ENCODE data around the gene SPATA22.
"Not testable (repeated sequence)": the region's sequence is repeated elsewhere in the genome, so short reads cannot be mapped to it uniquely, and the experiment has no call there.

SPATA22 gene, protein sequence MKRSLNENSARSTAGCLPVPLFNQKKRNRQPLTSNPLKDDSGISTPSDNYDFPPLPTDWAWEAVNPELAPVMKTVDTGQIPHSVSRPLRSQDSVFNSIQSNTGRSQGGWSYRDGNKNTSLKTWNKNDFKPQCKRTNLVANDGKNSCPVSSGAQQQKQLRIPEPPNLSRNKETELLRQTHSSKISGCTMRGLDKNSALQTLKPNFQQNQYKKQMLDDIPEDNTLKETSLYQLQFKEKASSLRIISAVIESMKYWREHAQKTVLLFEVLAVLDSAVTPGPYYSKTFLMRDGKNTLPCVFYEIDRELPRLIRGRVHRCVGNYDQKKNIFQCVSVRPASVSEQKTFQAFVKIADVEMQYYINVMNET

DNA sequence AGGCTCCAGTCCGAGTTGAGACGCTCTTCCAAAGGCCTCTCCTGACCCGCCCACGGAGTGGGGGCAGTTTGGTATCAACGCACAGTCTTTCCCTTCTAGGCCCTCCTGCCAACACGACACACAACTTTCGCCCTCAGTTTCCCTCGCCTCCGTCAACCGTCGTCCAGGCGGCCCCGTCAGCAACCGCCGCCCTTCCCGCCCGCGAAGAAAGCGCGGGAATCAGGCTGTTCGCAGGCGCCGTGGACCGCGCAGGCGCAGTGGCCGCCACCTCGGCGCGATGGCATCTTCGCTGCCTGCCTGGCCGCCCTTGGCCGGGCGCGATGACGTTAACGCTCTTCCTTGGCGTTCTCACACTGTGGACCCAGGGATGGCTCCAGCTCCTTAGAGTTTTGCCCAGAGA, at the start of gene SPATA22:
SPATA22 (minus strand) TSS at position 221 of the 400 bp plus-strand sequence. CDS start 2,494 bp downstream, outside the sequence.
- no peak for DNase-seq

DNA sequence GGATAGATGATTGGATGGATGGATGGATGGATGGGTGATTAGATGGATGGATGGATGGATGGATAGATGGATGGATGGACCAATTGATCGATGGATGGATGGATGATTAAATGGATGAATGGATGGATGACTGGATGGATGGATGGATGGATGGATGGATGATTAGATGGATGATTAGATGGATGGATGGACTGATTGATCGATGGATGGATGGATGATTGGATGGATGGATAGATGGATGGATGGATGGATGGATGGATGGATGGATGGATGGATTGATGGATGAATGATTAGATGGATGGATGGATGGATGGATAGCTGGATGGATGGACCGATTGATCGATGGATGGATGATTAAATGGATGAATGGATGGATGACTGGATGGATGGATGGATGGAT, 47.9 kb upstream of the SPATA22 start:
- DNase-seq, result not testable (repeated sequence)

DNA sequence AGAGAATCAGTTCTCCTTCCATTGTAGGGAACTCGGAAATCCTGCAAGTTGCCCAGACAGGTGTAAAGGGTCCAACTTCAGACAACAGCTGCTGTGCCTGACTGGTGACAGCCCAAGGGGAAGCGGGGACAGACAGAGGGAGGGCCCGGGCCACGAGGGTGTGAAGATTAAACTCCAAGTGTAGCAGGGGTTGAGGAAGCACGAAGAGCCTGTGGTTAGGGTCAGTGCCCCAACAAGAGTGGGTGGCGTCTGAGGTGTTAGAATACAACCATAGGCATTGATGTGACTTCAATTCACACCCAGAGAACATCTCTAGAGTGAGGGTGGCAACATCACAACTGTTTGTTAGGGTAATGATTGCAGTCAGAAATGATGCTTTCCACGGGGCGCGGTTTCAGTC, 43.3 kb upstream of the SPATA22 start:
- no peak for DNase-seq

DNA sequence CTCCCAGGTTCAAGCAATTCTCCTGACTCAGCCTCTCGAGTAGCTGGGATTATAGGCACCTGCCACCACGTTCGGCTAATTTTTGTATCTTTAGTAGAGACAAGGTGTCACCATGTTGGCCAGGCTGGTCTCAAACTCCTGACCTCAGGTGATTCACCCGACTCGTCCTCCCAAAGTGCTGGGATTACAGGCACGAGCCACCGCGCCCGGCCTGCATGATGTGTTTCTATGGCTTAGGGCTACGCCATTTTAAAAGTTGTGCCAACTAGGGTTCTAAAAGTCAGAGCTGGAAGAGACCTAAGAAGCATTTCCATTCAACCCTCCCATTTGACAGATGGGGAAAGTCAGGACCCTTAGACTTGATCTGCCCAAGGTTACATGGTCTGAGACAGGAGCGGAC, 42.5 kb upstream of the SPATA22 start:
- DNase-seq, result not testable (repeated sequence)

DNA sequence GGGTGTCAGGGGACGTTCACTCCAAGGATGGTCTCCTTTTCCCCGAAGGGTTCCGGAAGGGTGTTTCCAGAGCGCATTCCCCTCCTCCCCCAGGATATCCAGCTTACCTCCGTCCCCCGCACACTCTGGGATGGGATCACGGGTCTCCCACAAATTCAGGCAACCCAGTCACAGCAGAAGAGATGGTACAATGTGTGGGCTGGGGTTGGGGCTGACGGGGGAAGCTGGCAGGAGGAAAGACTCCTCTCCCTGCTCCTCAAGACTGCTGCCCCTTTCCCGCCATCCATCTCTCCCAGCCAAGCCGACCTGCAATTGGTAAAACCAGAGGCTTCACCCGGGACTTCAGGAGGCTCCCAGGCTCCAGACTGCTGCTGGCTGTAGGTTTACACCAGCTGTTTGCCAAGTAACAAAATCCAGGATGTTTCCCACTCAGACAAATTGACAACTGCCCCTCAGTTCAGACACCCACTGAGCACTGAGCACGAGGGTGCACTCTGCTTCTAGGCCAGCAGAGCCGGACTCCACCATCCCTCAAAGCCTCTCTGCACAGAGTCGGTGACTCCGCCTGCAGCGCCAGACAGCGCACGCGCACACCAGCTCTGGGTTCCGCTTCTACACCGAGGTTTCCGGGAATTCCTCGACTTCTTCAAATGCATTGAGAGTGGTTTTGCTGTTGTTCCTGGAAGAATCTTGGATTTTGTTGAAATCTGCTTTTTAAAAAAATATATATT, 41.9 kb upstream of the SPATA22 start:
- DNase-seq, result no peak

DNA sequence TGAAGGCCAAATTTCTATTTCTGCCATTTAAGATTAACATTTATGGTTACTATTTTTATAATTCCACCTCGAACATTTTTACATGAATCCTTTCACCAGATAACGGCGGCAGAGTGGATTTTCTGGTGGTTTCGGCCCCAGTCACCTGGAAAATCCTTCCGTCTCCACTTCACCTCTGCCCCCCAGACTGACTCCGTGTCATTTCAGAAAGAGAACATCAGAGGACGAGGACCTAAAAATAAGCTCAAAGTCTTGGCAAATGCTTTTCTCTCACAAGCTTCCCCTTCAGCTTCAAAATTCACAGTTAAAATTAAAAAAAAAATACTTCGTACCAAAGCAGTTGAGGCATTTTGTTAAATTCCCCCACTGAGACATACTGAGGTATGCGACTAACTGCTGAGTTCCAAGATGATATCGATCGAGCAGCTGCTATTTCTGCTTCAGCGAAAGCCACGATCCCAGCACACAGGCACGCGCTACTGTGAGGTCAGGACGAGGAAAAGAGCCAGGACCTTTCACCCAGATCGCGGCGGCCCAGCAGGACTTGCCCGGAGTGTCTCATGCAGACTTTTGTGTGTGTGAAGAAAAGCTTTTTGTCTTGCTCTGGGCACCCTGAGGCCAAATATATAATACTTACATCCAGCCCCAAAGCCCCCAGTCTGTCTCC, 41.0 kb upstream of the SPATA22 start:
- no peak for DNase-seq

DNA sequence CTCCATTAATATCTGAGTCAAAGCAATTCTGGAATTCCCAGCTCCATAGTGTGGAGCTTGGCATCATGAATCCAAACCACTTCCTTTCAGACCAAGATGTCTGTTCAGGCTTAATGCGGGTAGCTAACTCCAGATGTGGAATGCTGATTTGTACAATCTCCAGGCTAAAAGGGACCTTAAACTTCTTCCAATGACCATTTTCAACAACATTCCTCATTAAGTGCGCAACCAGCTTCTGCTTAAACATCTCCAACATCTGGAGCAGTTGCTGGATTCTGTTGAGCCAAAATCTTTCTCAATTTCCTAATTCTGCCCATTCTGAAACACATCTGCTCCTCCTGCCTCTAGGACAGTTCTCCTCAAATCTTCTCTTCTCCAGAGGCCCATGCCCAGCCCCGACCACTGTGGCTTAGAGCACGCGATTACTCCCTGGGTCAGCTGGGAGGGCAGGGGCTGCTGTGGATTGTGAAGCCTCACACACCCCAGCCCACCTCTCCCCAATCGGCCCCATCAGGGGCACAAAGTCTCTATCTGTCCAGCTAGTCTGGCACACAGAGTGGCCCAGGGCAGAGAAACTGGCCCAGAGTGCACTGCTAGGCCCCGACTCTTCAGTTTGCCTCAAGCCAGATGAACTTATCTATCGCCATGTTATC, 40.4 kb upstream of the SPATA22 start:
- DNase-seq, result no peak

DNA sequence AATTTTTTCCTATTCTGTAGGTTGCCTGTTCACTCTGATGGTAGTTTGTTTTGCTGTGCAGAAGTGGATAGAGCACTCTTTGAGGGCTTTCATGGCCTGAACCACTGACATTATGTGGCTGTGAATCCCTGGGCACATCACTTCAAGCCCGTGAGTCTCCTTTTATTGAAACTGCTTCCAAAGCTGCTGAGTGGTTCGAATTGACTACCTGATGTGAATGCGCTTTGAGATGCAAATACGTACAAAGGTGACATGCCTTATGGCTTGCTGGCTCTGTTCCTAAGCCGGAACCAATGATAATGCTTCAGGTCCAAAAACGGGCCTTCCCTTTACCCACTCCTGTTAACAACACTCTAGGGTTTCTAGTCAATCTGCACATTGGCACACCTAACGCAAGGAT, 38.5 kb upstream of the SPATA22 start:
- no peak for DNase-seq

DNA sequence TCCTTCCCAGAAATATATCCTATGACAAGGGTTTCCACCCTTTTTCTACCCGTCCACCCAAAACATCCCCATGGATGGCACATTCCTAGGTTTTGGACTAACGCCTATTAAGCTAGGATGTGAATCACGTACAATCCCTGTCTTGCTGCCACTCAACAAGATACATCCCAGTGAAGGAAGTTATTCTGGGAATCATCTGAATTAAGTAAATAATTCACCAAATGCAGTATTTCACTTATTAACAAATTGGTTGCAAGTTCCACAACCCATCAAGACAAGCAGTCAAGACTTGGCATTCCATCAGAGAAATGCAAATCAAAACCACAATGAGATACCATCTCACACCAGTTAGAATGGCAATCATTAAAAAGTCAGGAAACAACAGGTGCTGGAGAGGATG, 36.2 kb upstream of the SPATA22 start:
- DNase-seq, result no peak

DNA sequence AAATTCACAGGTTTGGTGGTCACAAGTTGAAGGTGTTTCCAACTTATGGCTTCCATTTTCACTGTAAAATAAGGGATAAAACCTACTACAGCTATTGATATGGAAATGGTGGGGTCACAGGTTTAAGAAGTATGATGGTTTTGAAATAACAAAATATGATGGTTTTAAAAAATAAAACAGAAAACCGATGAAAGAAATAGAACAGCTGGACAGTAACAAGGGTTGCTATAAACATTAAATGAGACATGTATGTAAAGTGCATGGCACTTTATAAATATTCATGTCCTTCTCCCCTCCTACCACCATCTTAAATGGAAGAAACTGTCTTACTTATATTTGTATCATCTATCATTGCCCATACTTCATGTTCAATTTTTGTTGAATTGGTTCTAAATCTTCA, 35.5 kb upstream of the SPATA22 start:
- no peak for DNase-seq

DNA sequence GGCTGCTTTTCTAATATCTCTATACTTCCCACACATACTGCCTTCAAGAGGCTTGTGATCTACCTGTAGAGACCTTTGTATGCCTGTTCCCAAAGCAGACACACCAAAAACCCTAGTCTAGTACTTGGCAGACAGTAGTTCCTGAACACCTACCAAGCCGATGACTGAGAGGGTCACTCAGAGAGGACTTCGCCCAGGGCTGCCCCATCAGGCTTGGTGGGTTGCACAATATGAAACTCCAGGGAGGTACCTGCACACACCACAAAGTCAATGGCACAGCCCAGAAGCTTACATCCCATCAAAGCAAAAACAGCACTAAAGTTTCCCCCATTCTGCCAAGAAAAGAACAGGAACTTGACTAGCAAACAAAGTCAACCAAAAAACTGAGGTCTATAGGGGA, 34.4 kb upstream of the SPATA22 start:
- DNase-seq, result no peak

DNA sequence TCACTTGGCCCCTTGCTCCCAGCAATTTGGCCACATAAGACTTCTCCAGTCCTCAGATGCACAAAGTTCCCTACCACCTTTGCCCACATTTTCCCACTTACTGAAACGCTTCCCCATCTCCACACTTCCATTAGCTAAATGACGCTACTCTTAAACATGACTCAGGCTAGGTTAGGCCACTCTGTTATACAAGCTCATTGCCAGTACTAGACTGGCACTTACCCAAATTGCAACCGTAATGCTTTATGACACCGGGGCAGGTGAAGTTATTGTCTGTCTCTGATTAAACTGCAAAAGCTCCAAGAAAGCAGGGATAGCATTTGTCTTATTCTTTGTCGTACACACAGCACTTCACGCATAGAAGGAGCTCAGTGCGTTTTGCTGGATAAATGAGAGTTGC, 33.4 kb upstream of the SPATA22 start:
- DNase-seq, result no peak

DNA sequence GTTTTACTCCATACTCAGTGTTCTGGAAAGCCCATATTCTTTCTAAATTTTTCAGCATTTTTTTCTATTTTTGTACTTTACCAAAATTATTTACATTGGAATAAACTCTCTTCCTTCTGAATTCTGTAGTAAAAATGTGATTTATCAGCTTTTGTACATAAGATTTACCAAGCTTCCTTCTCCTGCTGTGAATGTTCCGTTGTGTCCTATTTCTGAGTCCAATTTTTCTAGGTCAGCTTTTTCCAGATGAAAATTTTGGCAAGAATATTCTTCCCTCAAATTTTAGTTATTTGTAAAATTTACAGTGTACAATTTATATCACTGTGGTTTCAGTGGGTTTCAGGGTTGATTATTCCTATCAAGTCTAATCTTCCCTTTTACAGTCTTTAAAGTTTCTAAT, 31.7 kb upstream of the SPATA22 start:
- DNase-seq, result no peak

DNA sequence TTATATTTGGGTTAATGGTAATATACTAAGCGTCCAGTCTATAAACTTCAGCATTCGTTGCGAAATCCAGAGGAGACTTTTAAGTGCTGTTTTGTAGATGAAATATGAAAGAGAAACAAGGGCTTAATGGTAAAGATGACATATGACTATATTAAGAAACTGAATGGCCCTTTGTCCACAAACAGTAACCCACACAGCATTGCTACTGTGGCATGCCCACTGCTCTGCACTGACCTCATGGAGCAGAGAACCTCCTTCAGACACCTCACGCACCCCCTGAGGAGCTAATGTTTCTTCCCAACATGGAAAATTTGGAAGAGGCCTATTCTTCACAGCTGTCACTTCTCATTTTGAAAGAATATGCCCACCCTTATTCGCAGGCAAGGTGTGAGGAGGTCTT, 30.8 kb upstream of the SPATA22 start:
- no peak for DNase-seq

DNA sequence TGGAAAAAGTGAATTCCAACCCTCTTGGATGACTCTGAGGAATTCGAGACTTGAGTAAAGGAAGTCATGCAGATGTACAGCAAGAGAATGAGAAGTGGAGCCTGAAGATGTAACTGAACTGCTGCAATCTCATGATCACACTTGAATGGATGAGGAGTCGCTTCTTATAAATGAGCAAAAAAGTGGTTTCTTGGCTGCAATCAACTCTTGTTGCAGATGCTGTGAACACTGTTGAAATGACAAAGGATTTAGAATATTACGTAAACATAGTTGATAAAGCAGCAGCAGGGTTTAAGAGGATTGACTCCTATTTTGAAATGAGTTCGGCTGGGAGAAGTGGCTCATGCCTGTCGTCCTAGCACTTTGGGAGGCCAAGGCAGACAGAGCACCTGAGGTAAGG, 29.7 kb upstream of the SPATA22 start:
- DNase-seq, result no peak

DNA sequence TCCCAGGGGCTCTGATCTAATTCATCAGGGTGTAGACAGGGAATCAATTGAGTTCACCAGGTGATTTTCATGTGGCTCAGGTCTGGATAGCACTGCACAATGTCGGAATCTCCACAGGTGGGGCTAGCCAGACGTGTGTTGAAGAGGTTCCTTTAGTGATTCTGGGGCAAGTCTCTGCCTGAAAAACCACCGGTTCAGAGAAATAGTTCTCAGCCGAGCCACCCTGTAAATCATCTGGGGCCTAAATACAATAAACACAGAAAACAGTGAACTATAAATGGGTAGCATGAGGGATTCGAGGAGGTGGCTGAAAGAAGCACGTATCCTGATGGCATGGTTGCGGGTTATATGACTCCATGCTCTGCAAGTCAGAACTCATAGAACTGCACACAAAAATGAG, 25.5 kb upstream of the SPATA22 start:
- no peak for DNase-seq

DNA sequence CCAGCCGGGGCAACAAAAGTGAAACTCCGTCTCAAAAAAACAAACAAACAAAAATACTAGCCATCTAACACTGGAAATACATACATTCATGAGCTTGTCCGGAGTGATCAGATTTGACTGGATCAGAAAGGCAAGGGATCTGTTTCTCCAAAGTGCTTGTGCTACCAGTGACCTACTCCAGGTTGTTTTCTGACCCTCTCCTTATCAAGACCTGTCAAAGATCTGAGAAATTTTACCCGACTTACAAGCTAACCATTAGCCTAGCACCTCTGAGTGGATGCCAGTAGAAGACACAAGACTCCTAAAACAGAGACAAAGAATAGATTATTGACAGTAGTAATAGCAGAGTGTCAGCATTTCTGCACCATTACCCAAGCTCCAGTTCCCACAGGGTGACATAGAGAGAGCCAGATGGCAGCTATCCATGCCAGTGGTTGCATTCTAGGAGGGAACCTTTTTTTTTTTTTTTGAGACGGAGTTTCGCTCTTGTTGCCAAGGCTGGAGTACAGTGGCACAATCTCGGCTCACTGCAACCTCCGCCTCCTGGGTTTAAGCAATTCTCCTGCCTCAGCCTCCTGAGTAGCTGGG, 14.0 kb upstream of the SPATA22 start:
- DNase-seq, result peak; percentile 90

DNA sequence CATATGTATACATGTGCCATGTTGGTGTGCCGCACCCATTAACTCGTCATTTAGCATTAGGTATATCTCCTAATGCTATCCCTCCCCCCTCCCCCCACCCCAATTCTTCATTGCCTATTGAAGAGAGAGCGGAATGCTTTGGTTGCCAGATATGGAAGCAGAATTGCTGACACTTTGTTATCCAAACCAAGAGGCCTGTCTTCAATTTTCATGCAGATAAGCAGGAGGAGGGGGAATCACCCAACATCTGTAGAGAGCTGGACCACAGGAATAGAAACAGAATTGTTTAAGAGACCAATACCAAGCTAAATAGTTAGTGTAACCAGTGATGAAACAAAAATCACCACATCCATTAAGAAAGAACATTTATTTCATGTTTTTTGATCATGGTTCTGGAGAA, 11.2 kb upstream of the SPATA22 start:
- no peak for DNase-seq

DNA sequence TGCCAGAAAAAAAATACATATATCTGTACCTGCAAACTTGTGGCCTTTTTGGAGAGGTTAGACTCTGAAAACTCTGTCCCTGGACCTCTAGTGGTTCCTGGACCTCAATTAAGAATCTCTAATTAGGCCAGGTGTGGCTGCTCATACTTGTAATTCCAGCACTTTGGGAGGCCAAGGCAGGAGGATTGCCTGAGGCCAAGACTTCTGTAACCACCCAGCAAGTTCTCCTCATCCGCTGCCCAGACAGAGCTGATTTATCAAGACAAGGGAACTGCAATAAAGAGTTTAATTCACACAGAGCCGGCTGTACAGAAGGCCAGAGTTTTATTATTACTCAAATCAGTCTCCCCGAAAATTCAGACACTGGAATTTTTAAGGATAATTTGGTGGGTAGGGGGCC, 8.4 kb upstream of the SPATA22 start:
- DNase-seq, result no peak

DNA sequence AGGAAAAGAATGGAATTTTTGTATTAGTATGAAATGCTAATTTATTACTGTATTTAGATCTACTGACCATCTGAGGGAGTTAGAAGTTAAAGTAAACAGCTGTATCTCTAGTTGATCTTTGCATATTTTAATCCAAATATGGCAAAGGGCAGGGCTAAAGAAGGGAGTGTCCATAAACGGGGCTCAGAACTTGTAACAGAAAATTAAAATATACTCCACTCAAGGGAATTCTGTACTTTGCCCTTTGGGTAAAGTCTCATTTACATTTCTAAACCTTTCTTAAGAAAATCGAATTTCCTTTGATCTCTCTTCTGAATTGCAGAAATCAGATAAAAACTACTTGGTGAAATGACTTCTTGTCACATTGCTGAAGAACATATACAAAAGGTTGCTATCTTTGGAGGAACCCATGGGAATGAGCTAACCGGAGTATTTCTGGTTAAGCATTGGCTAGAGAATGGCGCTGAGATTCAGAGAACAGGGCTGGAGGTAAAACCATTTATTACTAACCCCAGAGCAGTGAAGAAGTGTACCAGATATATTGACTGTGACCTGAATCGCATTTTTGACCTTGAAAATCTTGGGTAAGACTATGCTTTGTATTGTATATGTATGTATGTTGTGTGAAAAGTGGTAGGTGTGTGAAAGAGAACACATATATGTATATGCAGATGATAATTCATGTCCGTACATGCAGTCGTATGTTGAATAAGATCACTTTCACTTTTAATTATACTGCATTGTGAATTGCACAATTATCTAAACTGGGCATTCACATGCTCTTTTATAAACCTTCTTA, 4.4 kb upstream of the SPATA22 start, which contains the start of gene ASPA:
ASPA (plus strand) TSS at position 186 of the 799 bp plus-strand sequence; CDS start at position 349, 163 bp downstream.
- DNase-seq, result no peak

DNA sequence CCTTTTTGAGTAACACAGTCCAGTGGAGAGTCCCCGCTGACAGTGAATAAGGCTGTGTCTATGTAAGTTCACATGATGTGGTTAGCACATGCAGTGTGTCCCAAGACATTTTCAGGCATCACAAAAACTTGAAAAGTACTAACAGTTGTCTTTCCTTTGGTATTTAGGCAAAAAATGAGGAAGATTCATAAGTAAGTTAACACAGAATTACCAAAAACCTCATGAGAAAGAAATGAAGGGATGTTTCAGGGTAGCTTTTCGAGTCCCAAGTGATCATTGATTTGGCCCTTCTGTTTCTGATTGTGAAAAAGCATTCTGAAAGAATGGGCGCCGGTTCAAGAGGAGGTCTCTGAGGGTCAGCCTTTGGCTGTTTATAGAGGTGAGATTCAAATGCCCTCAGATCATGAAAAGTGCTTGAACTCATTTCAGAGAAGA, 3.6 kb upstream of the SPATA22 start:
- DNase-seq, result no peak

DNA sequence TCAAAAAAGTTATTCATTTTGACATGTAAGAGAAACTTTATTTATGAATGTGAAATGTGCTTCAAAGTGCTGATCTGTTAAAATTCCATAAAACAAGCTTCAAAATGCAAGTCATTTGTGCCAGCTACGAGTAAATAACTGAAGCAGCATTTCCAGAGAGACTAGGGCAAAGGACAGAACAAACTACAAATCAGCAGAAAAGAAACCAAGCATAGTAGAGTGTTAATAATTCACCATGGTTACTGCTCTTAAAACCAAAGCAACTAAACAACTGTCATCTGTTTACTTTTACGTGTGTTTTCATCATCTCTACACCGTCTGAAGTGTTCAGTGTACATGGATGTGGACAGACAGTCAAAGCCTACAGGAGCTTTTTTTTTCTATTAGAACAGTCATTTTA, 2.6 kb upstream of the SPATA22 start:
- peak; percentile 66 for DNase-seq

Measured in NCI-H1694 treated with DMSO at 0.1 percent for 48 hours (cell line).